Natural killer cell (primary cell): ENCODE data around the gene ERMP1. TPM values are rescaled to one million over a fixed set of nuclear protein-coding genes. Genes with fewer than 3 reads are reported as not detected.

ENCODE experiments used
- ATAC-seq, 3 donors: fragments of 150-1000 bp in 2 of 3; fragments of 200-7000 bp in 1 of 3; cut with Tn5 transposase; 1 replicate in 1 of 3; 2 replicates in 2 of 3; pipeline ENCODE4 v1.10.0; 2021; ENCODE audit warnings: mild to moderate bottlenecking in 2 of 3, moderate library complexity in 2 of 3
- DNase-seq, 2 donors: peaks; one replicate each; pipeline versions ENCODE4 v3.0.0 to v3.0.0-alpha.2; 2013 to 2021; ENCODE audit warnings: mixed read lengths in 1 of 2
- H3K27ac ChIP-seq: one replicate; pipeline ENCODE4 v1.5.1; 2013; ENCODE audit warnings: mild to moderate bottlenecking, low read length
- H3K27me3 ChIP-seq: one replicate; pipeline ENCODE4 v1.6.1; 2013; ENCODE audit warnings: low read length; ENCODE audit not compliant: control insufficient read depth, insufficient read depth
- H3K36me3 ChIP-seq: one replicate; pipeline ENCODE4 v1.6.1; 2013; ENCODE audit warnings: low read length; ENCODE audit not compliant: control insufficient read depth, insufficient read depth
- H3K4me1 ChIP-seq: one replicate; pipeline ENCODE4 v1.6.1; 2013; ENCODE audit warnings: low read length; ENCODE audit not compliant: control insufficient read depth, insufficient read depth
- H3K4me3 ChIP-seq: one replicate; pipeline ENCODE4 v1.5.1; 2013; ENCODE audit warnings: low read length
- H3K9me3 ChIP-seq: one replicate; pipeline ENCODE4 v1.6.1; 2013; ENCODE audit warnings: low read length; ENCODE audit not compliant: control insufficient read depth, insufficient read depth
- H3K27ac Mint-ChIP-seq, 2 donors: one replicate each; pipeline ENCODE4 v1.8.0; 2022; ENCODE audit warnings: mild to moderate bottlenecking in 2 of 2, mixed read lengths in 2 of 2, moderate library complexity in 1 of 2
- H3K27me3 Mint-ChIP-seq, 2 donors: one replicate each; pipeline ENCODE4 v1.8.0; 2022; ENCODE audit warnings: low read depth in 2 of 2, mixed read lengths in 2 of 2
- H3K36me3 Mint-ChIP-seq: one replicate; pipeline ENCODE4 v1.8.0; 2022; ENCODE audit warnings: mixed read lengths
- H3K4me1 Mint-ChIP-seq, 2 donors: one replicate each; pipeline ENCODE4 v1.8.0; 2022; ENCODE audit warnings: mixed read lengths in 2 of 2
- H3K4me3 Mint-ChIP-seq: one replicate; pipeline ENCODE4 v1.8.0; 2022; ENCODE audit warnings: mild to moderate bottlenecking, moderate library complexity, mixed read lengths
- H3K9me3 Mint-ChIP-seq, 2 donors: one replicate each; pipeline ENCODE4 v1.8.0; 2022; ENCODE audit warnings: mixed read lengths in 2 of 2
- CTCF ChIP-seq: fragments of 200-600 bp; IDR thresholded peaks from one replicate; pipeline ENCODE4 v1.8.0; 2022; ENCODE audit warnings: antibody characterized with exemption
- WGBS: methylation state at CpG from one replicate; pipeline ENCODE4 v1.1.7; 2013; ENCODE audit warnings: missing lambda C conversion rate; ENCODE audit not compliant: insufficient coverage; 5-methylcytosine and 5-hydroxymethylcytosine counted together
- intact Hi-C: fragments of 100-400 bp; cut with micrococcal nuclease; formaldehyde crosslinking; loops from one replicate; pipeline ENCODE4 v1.14.2; 2022
- total RNA-seq, 4 donors: library from RNA; stranded (reverse); fragments of 120-200 nt in 1 of 4; gene quantifications; one replicate each; pipeline versions ENCODE4 v1.2.3 to v1.2.4, GENCODE V29; 2013 to 2022

The ERMP1 gene
- total RNA-seq, 3 donors from 2014 or later (not counting 1 experiment from before 2014, with no cell fraction given) = 24.7 to 52.0 (median 29.3) TPM

GRCh38 chr9:5790923-5791322 is 42.0 kb downstream of the ERMP1 start:
- Mint-ChIP-seq H3K9me3 (no peaks in the 10 kb centered on the region), H3K27me3 (no peaks in the 10 kb centered on the region), H3K4me3 (no peak overlapping the region), H3K36me3 (peaks cover 12% of the 10 kb centered on the region), H3K4me1 (peaks cover 49 to 67% of the 10 kb centered on the region in 2 donors), H3K27ac (peak overlapping the region; percentile 5 to 61)
- Histone ChIP-seq H3K36me3 (peaks cover 55% of the 10 kb centered on the region), H3K4me1 (peaks cover 4% of the 10 kb centered on the region), H3K27ac (no peak overlapping the region), H3K27me3 (no peaks in the 10 kb centered on the region), H3K4me3 (no peak overlapping the region), H3K9me3 (no peaks in the 10 kb centered on the region)
- intact Hi-C loops = no loop called here
- WGBS = 60% methylated on average over 1 of the region's 1 CpG
- no peak for ATAC-seq
- TF ChIP-seq CTCF = no peak
- DNase-seq = no peak

DNA sequence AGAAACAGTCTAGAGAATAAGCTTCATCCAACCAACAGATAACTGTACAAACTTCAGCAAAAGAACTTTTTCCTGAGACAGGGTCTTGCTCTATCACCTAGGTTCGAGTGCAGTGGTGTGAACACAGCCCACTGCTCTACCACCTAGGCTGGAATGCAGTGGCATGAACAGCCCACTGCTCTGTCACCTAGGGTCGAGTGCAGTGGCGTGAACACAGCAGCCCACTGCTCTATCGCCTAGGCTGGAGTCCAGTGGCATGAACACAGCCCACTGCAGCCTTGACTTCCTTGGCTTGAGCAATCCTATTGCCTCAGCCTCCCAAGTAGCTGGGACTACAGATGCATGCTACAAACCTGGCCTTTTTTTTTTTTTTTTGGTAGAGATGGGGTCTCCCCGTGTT is 43.4 kb downstream of the ERMP1 start:
- Histone ChIP-seq H3K4me3 (no peak overlapping the region), H3K36me3 (peaks cover 64% of the 10 kb centered on the region), H3K9me3 (no peaks in the 10 kb centered on the region), H3K27me3 (no peaks in the 10 kb centered on the region), H3K4me1 (peaks cover 4% of the 10 kb centered on the region), H3K27ac (no peak overlapping the region)
- no peak for TF ChIP-seq CTCF
- intact Hi-C loops = no loop called here
- Mint-ChIP-seq H3K36me3 (peaks cover 20% of the 10 kb centered on the region), H3K4me1 (peaks cover 47 to 65% of the 10 kb centered on the region in 2 donors), H3K27me3 (no peaks in the 10 kb centered on the region), H3K4me3 (no peak overlapping the region), H3K9me3 (no peaks in the 10 kb centered on the region), H3K27ac (no peak overlapping the region)
- ATAC-seq = no peak
- WGBS = 92% methylated on average over 4 of the region's 5 CpGs
- DNase-seq = no peak

GRCh38 chr9:5787759-5788302 is 45.1 kb downstream of the ERMP1 start:
- H3K27me3 Mint-ChIP-seq = no peaks in the 10 kb centered on the region
- WGBS = 92% methylated on average over 2 of the region's 2 CpGs
- peaks cover 27% of the 10 kb centered on the region for H3K36me3 Mint-ChIP-seq
- H3K4me3 Mint-ChIP-seq = no peak overlapping the region
- Histone ChIP-seq H3K4me1 (peaks cover 4% of the 10 kb centered on the region), H3K27ac (no peak overlapping the region), H3K9me3 (no peaks in the 10 kb centered on the region), H3K27me3 (no peaks in the 10 kb centered on the region), H3K36me3 (peaks cover 72% of the 10 kb centered on the region), H3K4me3 (no peak overlapping the region)
- intact Hi-C loops = no loop called here
- TF ChIP-seq CTCF = no peak
- ATAC-seq (no peak), DNase-seq (no peak)
- peak overlapping the region; percentile 17 to 79 for H3K27ac Mint-ChIP-seq
- H3K4me1 Mint-ChIP-seq = peaks cover 30 to 55% of the 10 kb centered on the region in 2 donors
- H3K9me3 Mint-ChIP-seq = peaks cover 0 to 2% of the 10 kb centered on the region in 2 donors

DNA sequence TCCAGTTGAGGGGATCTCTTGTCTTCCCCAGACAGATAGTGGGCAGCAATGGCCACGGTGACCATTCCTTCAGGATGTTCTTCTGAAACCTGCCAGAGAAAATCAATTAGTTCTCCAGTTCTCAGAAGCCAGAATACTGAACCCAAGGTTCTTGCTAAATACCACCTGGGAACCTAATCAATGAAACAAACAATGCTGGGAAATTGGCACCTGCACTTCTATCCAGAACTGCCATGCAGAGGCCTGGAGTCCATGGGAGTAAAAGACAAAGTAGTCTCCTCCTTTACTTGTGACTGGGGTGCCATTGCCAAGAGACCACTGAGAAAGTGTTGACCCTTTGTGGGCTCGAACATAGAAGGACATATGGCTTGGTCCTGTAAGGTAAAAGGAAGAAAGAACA is 45.7 kb downstream of the ERMP1 start:
- Mint-ChIP-seq H3K36me3 (peaks cover 33% of the 10 kb centered on the region), H3K27ac (peak overlapping the region in 1 of 2 donors; percentile 79)

More for the DNA sequence above, 45.7 kb downstream of the ERMP1 start:
- no peaks in the 10 kb centered on the region for H3K9me3 ChIP-seq
- H3K4me3 ChIP-seq = no peak overlapping the region
- Mint-ChIP-seq H3K27me3 (no peaks in the 10 kb centered on the region), H3K4me3 (no peak overlapping the region), H3K9me3 (peaks cover 0 to 2% of the 10 kb centered on the region in 2 donors), H3K4me1 (peaks cover 34 to 57% of the 10 kb centered on the region in 2 donors)
- peaks cover 4% of the 10 kb centered on the region for H3K4me1 ChIP-seq
- no peaks in the 10 kb centered on the region for H3K27me3 ChIP-seq
- 95% methylated on average over 1 of the region's 2 CpGs for WGBS
- no peak for TF ChIP-seq CTCF
- intact Hi-C loops = no loop called here
- ATAC-seq (no peak), DNase-seq (no peak)
- no peak overlapping the region for H3K27ac ChIP-seq
- H3K36me3 ChIP-seq = peaks cover 68% of the 10 kb centered on the region
